GM12872 (cell line): Measurements from ENCODE around the gene GABRE.

Experiments
- TF ChIP-seq, protein P1 (sequence below): IDR thresholded peaks from 3 replicates; pipeline ENCODE4 v1.5.1; 2011; ENCODE audit warnings: low read depth, mild to moderate bottlenecking, low read length, moderate library complexity; ENCODE audit not compliant: insufficient read depth

GABRE gene

DNA sequence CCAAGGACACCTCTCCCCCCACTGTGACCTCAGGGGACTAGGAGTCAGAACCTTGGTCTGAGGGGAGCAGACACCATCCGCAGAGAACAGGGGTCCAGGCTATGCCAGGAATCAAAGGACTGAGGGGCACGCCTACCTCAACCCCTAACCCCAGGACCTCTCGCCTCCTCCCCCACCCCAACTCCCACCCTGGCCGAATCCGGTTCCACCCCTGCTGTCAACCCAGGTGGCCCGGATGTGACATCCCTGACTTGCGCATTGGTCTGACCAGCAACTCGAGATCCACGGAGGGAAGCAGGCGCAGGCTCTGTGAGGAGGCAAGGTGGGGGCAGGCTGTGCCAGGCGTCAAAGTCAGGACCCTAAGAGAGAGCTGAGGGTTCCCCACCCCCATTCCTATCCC lies 62.3 kb downstream of the GABRE start:
- TF ChIP-seq, protein P1, sequence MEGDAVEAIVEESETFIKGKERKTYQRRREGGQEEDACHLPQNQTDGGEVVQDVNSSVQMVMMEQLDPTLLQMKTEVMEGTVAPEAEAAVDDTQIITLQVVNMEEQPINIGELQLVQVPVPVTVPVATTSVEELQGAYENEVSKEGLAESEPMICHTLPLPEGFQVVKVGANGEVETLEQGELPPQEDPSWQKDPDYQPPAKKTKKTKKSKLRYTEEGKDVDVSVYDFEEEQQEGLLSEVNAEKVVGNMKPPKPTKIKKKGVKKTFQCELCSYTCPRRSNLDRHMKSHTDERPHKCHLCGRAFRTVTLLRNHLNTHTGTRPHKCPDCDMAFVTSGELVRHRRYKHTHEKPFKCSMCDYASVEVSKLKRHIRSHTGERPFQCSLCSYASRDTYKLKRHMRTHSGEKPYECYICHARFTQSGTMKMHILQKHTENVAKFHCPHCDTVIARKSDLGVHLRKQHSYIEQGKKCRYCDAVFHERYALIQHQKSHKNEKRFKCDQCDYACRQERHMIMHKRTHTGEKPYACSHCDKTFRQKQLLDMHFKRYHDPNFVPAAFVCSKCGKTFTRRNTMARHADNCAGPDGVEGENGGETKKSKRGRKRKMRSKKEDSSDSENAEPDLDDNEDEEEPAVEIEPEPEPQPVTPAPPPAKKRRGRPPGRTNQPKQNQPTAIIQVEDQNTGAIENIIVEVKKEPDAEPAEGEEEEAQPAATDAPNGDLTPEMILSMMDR: no peak

- TF ChIP-seq, protein P1: no peak
These were observed 69.5 kb downstream of the GABRE start for GRCh38 chrX:151904989-151905388.
